SK-N-SH treated with all-trans-retinoic acid at 6 μM for 48 hours (cell line): ENCODE results near the gene RNU7-1.

Experiments used
- ARNTL ChIP-seq: fragments of 450-650 bp; formaldehyde crosslinking; IDR thresholded peaks from 2 replicates; pipeline ENCODE4 v1.5.0; 2020; ENCODE audit warnings: low read depth, mild to moderate bottlenecking, moderate library complexity, borderline replicate concordance
- CSDC2 ChIP-seq: fragments of 250-450 bp; sonication (Bioruptor Pico); IDR thresholded peaks from 2 replicates; pipeline ENCODE4 v1.5.0; 2020; ENCODE audit warnings: mild to moderate bottlenecking, moderate library complexity
- ESRRG ChIP-seq: fragments of 250-450 bp; sonication (Bioruptor Pico); IDR thresholded peaks from 2 replicates; pipeline ENCODE4 v1.6.1; 2021; ENCODE audit warnings: mild to moderate bottlenecking
- OSR1 ChIP-seq: fragments of 250-450 bp; sonication (Bioruptor Pico); IDR thresholded peaks from 2 replicates; pipeline ENCODE4 v1.8.0; 2022; ENCODE audit warnings: moderate library complexity, mild to moderate bottlenecking, inconsistent platforms
- PPARA ChIP-seq: fragments of 250-450 bp; sonication (Bioruptor Pico); IDR thresholded peaks from 2 replicates; pipeline ENCODE4 v1.5.0; 2020; ENCODE audit warnings: mild to moderate bottlenecking, borderline replicate concordance
- RARB ChIP-seq: fragments of 250-450 bp; sonication (Bioruptor Pico); IDR thresholded peaks from 2 replicates; pipeline ENCODE4 v1.8.0; 2021; ENCODE audit warnings: mild to moderate bottlenecking, moderate library complexity
- TCF4 ChIP-seq: fragments of 250-450 bp; sonication (Bioruptor Pico); IDR thresholded peaks from 2 replicates; pipeline ENCODE4 v1.8.0; 2021; ENCODE audit warnings: mild to moderate bottlenecking, moderate library complexity, borderline replicate concordance
- ZC3H10 ChIP-seq: fragments of 250-450 bp; sonication (Bioruptor Pico); IDR thresholded peaks from 2 replicates; pipeline ENCODE4 v1.5.1; 2021; ENCODE audit warnings: mild to moderate bottlenecking, moderate library complexity
- ZFP3 ChIP-seq: fragments of 250-450 bp; sonication (Bioruptor Pico); IDR thresholded peaks from 2 replicates; pipeline ENCODE4 v1.5.0; 2020; ENCODE audit warnings: mild to moderate bottlenecking, moderate library complexity
- ZFP30 ChIP-seq: fragments of 450-650 bp; formaldehyde crosslinking; IDR thresholded peaks from 2 replicates; pipeline ENCODE4 v1.5.0; 2022; ENCODE audit warnings: mild to moderate bottlenecking, moderate library complexity
- ZNF565 ChIP-seq: fragments of 450-650 bp; formaldehyde crosslinking; conservative IDR thresholded peaks from 2 replicates; pipeline ENCODE4 v1.5.0; 2020; ENCODE audit warnings: low read depth, mild to moderate bottlenecking, moderate library complexity
- TF ChIP-seq, protein P1 (sequence below): fragments of 250-450 bp; sonication (Bioruptor Pico); IDR thresholded peaks from 2 replicates; pipeline ENCODE4 v1.5.1; 2020; ENCODE audit warnings: low read depth, mild to moderate bottlenecking, moderate library complexity
- TF ChIP-seq, protein P2 (sequence below): fragments of 250-450 bp; sonication (Bioruptor Pico); IDR thresholded peaks from 2 replicates; pipeline ENCODE4 v1.5.0; 2020; ENCODE audit warnings: mild to moderate bottlenecking, moderate library complexity
- TF ChIP-seq, protein P3 (sequence below): fragments of 250-450 bp; sonication (Bioruptor Pico); IDR thresholded peaks from 2 replicates; pipeline ENCODE4 v1.8.0; 2020; ENCODE audit warnings: mild to moderate bottlenecking, moderate library complexity, borderline replicate concordance

DNA sequence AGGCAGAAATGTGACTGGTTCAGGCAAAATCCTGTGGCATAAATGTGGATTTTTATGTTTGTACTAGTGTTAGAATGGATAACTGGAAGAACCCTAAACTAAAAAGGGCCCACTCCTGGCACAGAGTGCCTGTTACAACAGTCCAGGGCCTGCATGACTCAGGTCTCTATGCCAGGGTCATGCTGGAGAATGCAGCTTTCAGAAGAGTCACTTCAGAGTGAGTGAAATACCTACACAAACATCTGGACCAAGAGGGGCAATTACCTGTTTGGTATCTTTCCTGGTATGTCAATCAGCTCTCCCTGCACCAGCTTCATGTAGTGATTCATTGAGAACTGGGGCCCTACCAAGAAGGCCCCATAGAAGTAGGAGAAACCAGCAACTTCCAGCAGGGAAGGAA, 37.1 kb downstream of the RNU7-1 start:
- TF ChIP-seq, protein P1, sequence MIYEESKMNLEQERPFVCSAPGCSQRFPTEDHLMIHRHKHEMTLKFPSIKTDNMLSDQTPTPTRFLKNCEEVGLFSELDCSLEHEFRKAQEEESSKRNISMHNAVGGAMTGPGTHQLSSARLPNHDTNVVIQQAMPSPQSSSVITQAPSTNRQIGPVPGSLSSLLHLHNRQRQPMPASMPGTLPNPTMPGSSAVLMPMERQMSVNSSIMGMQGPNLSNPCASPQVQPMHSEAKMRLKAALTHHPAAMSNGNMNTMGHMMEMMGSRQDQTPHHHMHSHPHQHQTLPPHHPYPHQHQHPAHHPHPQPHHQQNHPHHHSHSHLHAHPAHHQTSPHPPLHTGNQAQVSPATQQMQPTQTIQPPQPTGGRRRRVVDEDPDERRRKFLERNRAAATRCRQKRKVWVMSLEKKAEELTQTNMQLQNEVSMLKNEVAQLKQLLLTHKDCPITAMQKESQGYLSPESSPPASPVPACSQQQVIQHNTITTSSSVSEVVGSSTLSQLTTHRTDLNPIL = no peak
- TF ChIP-seq, protein P2, sequence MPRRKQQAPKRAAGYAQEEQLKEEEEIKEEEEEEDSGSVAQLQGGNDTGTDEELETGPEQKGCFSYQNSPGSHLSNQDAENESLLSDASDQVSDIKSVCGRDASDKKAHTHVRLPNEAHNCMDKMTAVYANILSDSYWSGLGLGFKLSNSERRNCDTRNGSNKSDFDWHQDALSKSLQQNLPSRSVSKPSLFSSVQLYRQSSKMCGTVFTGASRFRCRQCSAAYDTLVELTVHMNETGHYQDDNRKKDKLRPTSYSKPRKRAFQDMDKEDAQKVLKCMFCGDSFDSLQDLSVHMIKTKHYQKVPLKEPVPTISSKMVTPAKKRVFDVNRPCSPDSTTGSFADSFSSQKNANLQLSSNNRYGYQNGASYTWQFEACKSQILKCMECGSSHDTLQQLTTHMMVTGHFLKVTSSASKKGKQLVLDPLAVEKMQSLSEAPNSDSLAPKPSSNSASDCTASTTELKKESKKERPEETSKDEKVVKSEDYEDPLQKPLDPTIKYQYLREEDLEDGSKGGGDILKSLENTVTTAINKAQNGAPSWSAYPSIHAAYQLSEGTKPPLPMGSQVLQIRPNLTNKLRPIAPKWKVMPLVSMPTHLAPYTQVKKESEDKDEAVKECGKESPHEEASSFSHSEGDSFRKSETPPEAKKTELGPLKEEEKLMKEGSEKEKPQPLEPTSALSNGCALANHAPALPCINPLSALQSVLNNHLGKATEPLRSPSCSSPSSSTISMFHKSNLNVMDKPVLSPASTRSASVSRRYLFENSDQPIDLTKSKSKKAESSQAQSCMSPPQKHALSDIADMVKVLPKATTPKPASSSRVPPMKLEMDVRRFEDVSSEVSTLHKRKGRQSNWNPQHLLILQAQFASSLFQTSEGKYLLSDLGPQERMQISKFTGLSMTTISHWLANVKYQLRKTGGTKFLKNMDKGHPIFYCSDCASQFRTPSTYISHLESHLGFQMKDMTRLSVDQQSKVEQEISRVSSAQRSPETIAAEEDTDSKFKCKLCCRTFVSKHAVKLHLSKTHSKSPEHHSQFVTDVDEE = no peak
- no peak for TF ChIP-seq ZFP30 (CRISPR knock-in tag)
- TF ChIP-seq, protein P3, sequence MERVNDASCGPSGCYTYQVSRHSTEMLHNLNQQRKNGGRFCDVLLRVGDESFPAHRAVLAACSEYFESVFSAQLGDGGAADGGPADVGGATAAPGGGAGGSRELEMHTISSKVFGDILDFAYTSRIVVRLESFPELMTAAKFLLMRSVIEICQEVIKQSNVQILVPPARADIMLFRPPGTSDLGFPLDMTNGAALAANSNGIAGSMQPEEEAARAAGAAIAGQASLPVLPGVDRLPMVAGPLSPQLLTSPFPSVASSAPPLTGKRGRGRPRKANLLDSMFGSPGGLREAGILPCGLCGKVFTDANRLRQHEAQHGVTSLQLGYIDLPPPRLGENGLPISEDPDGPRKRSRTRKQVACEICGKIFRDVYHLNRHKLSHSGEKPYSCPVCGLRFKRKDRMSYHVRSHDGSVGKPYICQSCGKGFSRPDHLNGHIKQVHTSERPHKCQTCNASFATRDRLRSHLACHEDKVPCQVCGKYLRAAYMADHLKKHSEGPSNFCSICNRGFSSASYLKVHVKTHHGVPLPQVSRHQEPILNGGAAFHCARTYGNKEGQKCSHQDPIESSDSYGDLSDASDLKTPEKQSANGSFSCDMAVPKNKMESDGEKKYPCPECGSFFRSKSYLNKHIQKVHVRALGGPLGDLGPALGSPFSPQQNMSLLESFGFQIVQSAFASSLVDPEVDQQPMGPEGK (CRISPR knock-in tag) = no peak
- TF ChIP-seq ZC3H10 = no peak
- no peak for TF ChIP-seq PPARA (CRISPR knock-in tag)
- TF ChIP-seq CSDC2 = no peak
- no peak for TF ChIP-seq OSR1
- TF ChIP-seq ESRRG (CRISPR knock-in tag) = no peak
- TF ChIP-seq TCF4 (CRISPR knock-in tag) = no peak
- no peak for TF ChIP-seq ARNTL (CRISPR knock-in tag)
- no peak for TF ChIP-seq ZNF565 (CRISPR knock-in tag)
- TF ChIP-seq ZFP3 = no peak
- no peak for TF ChIP-seq RARB (CRISPR knock-in tag)
